Superior temporal gyrus (tissue), 1 donor: ENCODE results near the gene MACROD2.
"Not testable (repeated sequence)": the region's sequence is repeated elsewhere in the genome, so short reads cannot be mapped to it uniquely, and the experiment has no call there.

Experiments used
- DNase-seq: peaks from one replicate; pipeline ENCODE4 v3.0.0-alpha.2; 2016; ENCODE audit errors: extremely low spot score

Gene MACROD2

DNA sequence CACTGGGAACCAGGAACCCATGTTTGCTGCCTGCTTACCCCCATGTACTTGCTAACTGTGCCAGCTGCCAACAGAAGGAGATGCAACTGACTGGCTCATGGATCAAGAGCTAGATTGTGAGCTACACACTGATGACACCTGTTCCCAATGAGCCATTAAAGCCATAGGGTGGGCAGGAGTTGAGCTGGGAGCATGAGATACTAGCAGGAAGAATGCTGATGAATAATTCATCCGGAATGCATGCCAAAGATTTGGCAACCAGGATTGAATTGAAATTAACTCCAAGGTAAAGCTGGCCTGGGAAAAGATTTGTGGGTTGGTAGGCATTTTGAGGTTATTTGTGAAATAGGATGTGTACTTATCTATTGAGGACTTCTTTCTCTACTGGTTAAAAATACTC lies 1946.8 kb downstream of the MACROD2 start:
- DNase-seq: no peak

DNA sequence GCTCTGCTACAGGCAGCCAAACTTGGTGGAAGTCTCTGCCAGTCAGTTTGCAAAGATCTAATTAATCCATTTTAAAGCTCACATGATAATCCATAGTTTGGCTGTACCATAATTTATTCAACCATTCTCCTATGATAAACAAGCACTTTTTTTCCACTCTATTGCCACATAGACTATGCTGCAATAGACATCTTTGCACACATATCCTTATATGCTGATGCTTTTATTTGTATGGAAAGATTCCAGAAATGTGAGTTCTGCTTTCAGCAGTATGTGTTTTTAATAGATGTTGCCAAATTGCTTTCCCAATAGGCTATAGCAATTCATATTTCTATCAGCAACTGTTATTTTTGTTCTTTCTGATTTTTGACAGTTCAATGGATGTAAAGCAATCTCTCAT lies 1950.0 kb downstream of the MACROD2 start:
- DNase-seq: no peak

DNA sequence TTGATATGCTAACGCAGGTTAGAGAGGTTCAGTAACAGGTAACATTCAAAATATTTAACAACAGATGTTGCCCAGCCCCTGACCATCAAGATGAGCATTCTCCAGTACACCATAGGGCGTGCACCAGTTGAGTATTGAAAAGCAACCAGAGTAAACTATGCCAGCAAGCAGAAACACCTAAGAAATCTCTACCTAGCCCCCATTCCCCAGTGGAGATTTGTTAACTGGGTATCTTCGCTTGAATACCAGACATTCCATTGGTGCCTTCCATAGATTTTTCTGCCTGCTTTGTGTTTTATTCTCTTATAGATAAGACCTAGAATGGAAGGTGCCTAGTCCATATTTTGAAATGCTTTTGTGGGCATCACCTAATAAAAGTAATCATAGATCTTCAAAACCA lies 1954.1 kb downstream of the MACROD2 start:
- DNase-seq: no peak

DNA sequence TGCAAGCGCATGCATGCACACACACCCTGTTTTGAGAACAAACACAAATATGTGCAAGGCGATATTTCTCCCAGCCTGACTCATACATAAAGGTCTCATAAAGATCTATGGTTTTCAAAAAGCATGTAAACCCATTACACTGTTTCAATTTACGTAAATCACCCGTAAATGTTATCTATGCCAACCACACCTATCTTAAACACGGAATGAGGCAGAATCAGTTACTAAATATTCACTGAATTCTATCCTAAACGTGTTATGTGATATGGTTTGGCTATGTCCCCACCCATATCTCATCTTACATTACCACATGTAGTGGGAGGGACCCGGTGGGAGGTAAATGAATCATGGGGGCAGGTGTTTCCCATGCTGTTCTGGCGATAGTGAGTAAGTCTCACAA lies 1956.3 kb downstream of the MACROD2 start:
- DNase-seq: no peak

DNA sequence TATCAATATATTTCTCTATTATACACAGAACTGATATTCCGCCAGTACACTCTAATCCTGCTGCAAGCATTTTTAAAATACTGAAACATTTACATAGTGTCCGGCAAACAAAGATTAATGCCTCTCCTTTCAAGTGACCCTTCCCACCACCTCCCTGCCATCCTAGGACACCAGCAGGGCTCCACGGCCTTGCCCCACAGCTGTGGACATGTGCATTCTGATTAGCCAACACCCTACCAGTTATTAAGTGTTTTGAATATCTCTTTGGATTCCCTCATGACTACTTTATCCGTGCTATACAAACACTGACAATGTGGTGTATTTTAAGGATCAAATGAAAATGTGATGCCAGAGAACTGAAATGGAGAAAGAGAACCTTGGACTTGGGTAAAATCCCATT lies 1962.8 kb downstream of the MACROD2 start:
- DNase-seq: no peak

DNA sequence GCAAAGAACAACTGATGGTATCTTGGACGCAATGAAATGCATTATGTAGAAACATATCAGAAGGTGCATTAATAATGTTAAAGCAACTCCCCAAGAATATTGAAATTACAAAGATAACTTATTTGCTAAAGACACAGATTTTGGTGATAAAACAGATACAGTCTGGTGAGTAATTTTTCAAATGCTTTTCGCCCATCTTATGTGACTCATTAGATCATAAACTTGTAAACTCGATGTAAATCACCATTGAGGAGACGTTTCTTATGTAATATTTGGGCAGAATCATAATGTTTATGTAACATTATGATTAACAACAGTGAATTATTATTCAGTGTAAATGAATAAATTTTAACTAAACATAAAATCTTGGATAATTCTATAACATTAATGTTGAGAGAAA lies 1969.8 kb downstream of the MACROD2 start:
- DNase-seq: no peak

DNA sequence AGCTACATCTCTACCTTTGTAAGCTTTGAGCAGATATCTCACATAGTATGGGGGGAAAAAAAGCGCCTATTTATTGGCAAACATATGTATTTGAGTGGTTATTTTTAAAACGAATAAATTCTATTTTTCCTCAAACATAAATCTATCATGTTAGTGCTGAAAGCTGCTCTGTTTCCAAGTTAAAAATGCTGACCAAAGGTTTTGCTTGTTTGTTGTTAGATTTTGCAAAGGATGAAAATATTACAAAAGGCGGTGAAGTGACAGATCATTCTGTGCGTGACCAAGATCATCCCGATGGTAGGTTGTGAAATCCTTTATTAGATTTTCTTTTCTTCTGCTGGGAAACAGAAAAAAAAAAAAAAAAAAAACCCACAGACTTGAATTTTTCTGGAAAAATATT lies 1972.0 kb downstream of the MACROD2 start:
- no peak for DNase-seq

DNA sequence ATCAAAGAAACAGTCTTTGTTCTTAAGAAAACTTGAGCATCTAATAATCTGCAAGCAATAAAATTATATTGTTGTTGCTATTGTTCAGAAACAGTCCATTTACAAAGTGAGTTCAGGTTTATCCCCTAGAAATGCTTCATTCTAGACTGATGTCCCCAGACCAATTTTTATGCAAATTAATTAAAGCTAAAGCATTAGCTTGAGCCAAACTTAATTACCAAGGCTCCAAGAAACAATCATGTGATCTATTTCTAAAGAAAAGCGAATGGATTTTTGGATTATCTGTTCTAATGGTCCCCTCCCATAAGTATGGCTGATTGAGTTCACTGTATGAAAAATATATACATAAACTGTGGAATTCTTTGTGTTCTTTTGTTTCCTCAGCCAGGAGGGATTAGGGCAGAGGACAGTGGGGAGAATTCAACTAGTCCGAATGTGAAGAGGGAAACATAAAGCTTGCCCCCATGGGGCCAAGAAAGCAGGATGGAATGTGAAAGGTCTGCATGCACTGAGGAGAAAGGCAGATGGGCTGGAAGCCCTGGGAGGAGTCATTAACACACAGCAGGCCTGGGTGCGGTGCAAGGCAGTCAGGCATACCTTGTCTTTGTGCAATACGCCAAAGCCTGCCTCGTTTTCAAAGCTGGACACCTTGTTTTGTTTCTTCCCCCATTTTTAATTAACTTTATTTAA lies 1980.9 kb downstream of the MACROD2 start:
- no peak for DNase-seq

DNA sequence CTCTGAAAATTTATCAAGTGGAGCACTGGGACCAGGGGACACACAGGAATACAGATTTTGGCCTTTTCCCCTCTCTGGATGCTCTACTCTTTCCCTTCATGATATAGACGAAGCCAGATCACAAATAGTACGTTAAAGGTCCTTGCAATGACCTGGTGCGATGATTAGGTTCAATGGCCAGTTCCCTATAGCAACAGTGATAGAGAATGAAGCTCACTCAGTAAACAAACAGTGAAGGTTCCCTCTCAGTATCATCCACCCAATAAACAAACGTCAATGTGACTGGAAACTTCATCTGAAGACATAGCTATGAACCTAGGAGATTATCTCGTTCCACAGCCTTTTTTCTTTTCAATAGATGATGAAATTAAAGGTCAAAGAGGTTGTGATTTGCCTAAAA lies 1981.7 kb downstream of the MACROD2 start:
- no peak for DNase-seq

DNA sequence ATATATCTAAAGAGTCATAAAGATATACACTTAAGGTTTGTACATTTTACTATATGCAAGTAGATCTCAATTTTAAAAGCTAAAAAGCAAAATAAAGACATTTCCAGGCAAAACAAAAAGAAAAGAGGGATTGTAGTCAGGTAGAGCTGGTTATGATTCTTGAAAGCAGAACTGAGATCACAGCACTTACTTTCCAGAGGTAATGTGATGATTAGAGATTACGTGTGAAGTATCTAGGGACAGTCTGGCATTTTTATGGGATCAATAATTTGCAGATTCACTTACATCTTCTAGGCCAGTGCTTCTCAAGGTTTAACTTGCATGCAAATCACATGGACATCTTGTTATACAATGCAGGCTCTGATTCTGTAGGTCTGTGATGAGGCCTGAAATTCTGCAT lies 1982.4 kb downstream of the MACROD2 start:
- DNase-seq: no peak

DNA sequence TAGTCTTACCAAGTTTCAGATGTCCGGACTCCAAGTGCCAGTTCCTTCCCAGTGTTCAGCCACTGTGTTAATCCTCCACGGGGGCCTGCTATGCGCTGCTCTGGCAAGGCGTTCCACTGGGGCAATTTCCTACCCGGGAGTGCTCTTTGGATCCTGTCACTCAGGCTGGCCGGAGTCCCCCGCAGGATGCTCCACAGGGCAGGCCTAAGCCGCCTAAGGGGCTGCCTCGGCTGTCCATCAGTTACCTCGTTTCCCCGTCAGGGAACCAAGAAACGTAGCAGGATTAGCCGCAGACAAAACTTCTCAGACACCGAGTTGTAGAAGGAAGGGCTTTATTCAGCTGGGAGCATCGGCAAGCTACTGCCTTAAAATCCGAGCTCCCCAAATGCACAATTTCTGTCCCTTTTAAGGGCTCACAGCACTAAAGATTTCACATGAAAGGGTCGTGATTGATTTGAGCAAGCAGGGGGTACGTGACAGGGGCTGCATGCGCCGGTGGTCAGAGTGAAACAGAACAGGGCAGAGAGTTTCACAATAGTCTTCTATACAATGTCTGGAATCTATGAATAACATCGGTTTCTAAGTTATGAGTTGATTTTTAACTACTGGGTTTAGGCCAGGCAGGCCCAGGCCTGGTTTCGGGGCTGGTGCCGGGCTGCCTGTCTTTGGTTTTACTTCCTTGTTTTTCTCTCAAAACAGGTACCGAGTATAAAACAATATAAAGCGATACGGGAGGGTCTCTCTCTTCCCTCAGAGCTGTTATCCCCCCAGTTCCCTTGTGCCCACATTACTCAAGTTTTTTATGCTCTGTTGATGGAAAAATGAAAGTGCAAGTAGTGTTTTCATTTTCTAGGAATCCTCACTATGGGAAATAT lies 1990.4 kb downstream of the MACROD2 start:
- not testable (repeated sequence) for DNase-seq

DNA sequence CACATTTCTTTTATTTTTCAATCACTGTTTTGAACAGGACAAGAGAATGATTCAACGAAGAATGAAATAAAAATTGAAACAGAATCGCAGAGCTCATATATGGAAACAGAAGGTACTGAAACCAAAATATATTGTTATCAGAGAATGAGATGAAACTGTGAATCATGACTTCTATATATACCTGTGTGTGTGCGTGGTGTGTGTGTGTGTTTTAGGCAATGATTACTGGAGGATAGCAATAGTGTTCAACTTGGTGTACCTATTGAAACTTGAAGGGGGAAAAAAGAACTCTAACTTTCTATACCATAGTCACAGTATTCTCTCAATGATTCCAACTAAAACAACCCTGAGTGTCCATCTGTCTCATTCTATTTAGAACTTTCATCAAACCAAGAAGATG lies 1991.4 kb downstream of the MACROD2 start:
- no peak for DNase-seq

DNA sequence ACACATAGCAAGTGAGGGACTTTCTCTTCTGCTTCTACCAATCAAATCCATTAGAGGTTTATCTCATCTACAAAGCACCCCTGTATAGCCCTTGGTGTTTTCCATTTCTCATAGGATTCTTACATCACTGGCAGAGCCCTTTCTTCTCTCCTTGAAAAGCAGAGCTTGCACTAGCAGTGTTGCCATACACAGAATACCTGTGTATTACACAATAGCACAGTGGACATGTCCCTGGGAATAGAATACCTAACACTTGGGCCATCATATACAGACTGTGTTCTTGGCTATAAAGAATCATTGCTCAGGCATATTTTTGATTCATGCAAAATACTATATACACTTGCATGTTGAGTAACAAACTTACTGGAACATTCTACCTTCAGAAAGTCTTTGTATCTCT lies 1996.0 kb downstream of the MACROD2 start:
- DNase-seq: no peak

DNA sequence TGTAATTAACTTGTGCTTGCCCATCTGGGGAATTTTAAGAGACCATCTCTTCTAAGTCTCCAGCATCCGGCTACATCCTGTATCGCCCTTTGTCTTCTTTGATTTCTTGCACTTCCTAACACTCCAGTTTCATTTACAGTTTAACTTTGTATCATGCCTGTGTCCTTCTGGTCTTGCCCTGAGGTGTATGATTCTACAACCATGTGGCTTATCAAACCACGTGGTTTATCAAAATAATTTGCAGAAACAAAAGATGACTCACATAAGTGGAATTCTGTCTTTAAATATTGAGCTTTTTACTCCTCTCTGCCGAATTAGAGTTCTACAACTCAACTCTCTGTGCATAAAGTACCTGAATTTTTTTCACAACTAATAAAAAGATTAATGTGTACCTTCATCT lies 1997.2 kb downstream of the MACROD2 start:
- DNase-seq: no peak

DNA sequence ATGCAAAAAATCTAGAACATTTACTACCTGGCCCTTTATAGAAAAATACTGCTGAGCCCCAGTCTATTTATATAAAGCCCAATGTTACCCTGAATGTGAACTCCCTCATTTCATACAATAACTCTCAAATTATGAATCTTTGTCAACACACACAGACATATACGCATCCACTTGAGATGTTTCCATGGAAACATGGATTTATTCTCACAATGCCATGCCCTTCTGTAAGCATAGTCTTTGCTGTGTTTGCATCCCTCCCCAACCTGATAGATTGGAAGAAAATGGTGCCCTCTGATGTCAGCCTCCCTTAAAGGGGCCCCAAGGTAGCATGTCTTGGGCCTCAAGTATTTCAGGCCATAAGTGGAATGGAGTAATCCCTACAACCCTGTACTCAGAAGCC lies 2004.8 kb downstream of the MACROD2 start:
- DNase-seq: no peak

DNA sequence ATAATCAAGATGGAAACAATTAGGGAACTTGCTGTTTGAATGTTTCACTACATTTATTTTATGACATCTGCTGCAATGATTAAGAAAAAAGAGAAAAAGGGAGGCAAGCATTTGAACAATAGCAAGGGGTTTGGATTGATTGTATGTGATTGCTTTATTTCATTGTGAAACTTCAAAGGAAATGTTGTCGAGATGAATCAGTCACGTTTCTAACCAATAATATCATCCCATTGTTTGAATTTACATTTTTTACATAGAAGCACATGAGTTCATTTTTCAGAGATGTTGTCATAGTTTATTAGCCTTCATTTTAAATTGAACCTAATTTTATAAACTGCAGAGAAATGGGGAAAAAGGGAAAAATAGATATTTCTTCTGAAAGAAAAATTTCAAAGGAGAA lies 2006.0 kb downstream of the MACROD2 start:
- DNase-seq: no peak

DNA sequence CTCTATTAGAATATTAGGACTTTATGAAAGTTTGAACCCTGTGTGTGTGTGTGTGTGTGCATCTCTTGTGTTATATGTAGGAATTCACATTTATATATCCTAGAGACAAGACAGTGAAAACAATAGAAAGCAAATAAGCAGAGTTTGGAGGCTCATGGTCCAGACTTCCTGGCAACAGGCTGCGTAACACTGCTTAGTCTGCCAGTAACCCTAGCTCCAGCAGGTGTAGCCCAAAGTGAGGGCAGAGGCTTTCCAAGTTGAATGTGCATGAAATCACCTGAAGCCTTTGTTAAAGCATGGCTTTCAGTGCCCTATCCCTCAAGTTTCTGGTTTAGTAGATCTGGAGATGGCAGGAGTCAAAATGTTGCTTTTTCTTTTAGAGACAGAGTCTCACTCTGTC lies 2008.0 kb downstream of the MACROD2 start:
- no peak for DNase-seq

DNA sequence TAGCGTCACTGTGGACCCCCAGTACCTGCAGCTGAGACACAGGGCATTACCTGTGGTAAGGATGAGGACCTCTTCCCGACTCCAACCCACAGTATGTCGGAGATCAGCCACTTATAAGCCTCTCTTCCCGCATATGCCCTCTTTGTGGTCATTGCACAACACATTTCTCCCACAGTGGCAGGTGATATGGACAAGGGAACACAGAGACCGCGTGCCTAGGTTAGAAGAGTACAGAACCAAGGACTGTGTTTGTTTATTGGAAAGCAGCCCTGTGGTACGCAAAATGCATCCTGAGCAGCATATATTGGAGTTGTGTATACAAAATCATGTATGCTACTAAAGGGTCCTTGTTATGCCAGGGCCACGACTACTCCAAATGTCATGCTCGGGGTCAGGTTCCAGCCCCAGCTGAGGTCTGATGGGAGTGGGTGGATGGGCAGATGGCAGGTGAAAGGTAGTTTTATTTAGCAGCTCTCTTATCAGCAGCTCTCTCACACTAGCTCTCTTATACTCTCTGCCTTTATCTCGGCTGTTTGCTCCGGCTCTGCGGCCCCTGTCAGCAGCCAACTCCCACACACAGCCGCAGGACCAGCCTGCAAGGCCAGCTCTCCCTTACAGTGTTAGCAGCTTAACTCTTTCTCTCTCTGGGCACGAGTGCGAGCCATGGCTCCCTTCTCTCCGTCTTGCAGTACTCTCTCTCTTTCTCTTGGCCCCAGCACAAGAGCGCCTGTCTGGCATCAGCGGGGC lies 2009.0 kb downstream of the MACROD2 start:
- DNase-seq: no peak

DNA sequence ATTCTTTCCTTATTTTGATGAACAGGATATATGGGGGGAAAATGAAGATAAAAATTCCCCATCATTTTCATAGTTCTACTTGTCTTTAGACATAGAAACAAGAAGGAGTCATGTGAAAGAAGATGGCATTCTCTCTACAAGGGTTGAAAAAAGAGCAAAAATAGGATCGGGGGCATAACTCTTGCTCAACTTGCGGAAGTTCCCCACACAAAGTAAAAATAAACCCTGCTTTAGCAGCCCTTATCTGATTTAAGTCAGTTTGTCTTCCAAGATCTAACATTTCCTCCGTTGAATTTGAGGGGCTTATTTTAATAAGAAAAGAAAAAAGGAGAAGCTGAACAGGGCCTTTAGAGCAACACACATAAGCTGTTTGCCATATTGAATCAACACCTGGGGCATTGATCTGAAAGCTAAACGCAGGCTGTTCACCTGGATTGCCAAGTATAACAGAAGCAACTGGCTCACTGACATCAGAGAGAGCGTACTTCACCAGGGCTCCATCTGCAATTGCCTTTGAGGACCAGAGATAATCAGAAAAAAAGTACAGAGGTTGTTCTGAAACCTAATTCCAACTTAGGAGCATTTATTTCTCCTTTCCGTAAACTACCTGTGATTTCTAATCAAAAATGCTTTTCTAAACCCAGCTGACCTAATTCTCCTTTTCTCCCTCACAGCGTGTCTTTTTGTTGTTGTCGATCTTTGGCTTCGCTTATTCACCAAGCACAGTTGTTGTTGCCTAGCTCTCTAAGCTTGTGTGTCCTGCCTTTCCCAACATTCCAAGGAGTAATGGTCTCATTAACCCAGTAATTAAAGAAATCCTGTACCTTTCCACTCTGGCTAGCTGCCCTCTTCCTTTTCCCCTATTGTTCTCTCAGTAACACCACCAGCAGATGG lies 2010.0 kb downstream of the MACROD2 start:
- no peak for DNase-seq

DNA sequence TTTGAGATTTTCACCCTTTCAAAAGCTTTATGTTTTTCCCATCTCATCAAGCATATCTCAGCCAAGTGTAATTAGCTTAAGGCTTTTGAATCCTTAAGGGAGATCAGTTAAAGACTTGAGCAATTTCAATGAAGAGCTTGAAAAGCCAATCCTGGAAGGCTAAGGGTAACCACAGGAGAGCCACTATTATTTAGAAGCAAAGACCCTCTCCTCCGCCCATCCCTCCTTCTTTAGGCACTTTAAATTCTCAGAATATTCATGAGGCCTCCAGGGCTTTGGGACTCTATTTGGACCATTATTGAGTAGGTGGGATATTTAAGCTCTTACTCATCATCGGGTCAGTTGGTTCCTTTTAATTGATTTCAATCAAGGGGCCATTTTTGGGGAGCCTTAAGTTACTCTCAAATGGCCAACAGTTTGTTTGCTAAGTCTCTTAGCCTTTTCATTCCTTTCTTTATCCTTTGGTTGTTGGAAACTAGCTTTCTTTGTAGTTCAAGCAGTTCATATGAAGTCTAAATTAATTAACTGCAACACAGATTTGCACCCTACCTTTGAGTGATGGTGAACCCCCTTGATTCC lies 2010.7 kb downstream of the MACROD2 start:
- no peak for DNase-seq

DNA sequence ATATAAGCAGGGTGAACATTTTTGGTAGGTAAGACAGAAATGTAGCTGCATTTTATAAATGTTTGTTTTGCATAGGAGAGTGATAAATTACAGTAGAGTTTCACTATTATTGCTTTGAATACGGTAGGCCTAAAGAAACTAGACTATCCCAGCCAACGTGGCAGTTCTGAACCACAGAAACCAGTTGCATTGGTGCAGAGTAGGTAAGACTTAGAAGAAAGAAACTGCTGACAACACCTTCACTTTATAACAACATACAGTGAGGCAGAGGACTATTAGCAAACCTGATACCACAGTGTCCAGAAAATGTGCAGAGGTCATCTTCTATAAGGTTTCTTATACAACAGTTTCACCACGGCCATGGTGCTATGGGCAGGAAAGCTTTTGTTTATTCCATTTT lies 2011.8 kb downstream of the MACROD2 start:
- DNase-seq: no peak
